HCT116 (cell line): Measurements from ENCODE around the gene NME2. TPM values are rescaled to one million over a fixed set of nuclear protein-coding genes. Genes with fewer than 3 reads are reported as not detected.

Experiments used
- ATAC-seq: fragments of 200-7000 bp; cut with Tn5 transposase; 2 replicates; pipeline ENCODE4 v1.9.1; 2020; ENCODE audit warnings: mild to moderate bottlenecking, moderate library complexity
- BruUV-seq: library from RNA; stranded (reverse); fragments of 400-500 nt; replicated peaks from 2 replicates; lab custom pipeline; 2021; lab: Mats Ljungman, UMichigan
- CTCF ChIA-PET: fragments of 300-600 bp; sonication (Branson Sonifier 250); formaldehyde crosslinking; loops from one replicate; lab custom pipeline; 2021; ENCODE audit warnings: antibody characterized with exemption; lab: Charles Lee
- POLR2A ChIA-PET: fragments of 300-600, 350-600 bp; sonication (Branson Sonifier 250); formaldehyde crosslinking; loops from one replicate; lab custom pipeline; 2021; ENCODE audit warnings: antibody characterized with exemption; lab: Charles Lee
- RAD21 ChIA-PET, 2 experiments: fragments of 300-600 bp; sonication (Branson Sonifier 250); formaldehyde crosslinking; loops; one replicate each; lab custom pipeline; 2023; ENCODE audit warnings: low total read pairs in 2 of 2; ENCODE audit not compliant: uncharacterized antibody in 2 of 2, unreplicated experiment in 2 of 2, low non-redundant PET in 1 of 2; lab: Charles Lee
- DNase-seq: peaks from one replicate; pipeline ENCODE4 v3.0.0-alpha.2; 2010; ENCODE audit warnings: low read depth, low spot score
- H2AFZ ChIP-seq: fragments of 200-600 bp; shearing (Covaris generic), sonication (generic); 2 replicates; pipeline ENCODE4 v1.6.1; 2017; ENCODE audit warnings: low read depth, mixed run types, mixed read lengths, antibody characterized with exemption, low read length; ENCODE audit not compliant: poor library complexity, severe bottlenecking
- H3K27ac ChIP-seq: 2 replicates; pipeline ENCODE4 v1.5.1; 2012; ENCODE audit warnings: low read depth, low read length
- H3K27me3 ChIP-seq: fragments of 200-600 bp; sonication (generic); 2 replicates; pipeline ENCODE4 v1.6.1; 2016; ENCODE audit warnings: mixed run types, low read length, mixed read lengths; ENCODE audit not compliant: insufficient read depth
- H3K36me3 ChIP-seq, 2 experiments: fragments of 200-500 bp in 1 of 2; fragments of 200-600 bp in 1 of 2; sonication (Bioruptor generic) in 1 of 2; sonication (generic) in 1 of 2; 2 replicates each; pipeline versions ENCODE4 v1.5.1 to v1.6.1; 2014 to 2016; ENCODE audit warnings: low read length in 2 of 2, inconsistent platforms in 1 of 2, mixed read lengths in 1 of 2, mixed run types in 1 of 2; ENCODE audit not compliant: insufficient read depth in 2 of 2, control insufficient read depth in 1 of 2
- H3K4me1 ChIP-seq, 2 experiments: fragments of 200-600 bp in 1 of 2; sonication (generic) in 1 of 2; 2 replicates each; pipeline versions ENCODE4 v1.5.1 to v1.6.1; 2012 to 2017; ENCODE audit warnings: low read length in 2 of 2, inconsistent platforms in 1 of 2, mild to moderate bottlenecking in 1 of 2, mixed read lengths in 1 of 2, mixed run types in 1 of 2, moderate library complexity in 1 of 2; ENCODE audit not compliant: insufficient read depth in 2 of 2, control insufficient read depth in 1 of 2
- H3K4me2 ChIP-seq: fragments of 200-600 bp; sonication (generic); 2 replicates; pipeline ENCODE4 v1.6.1; 2017; ENCODE audit warnings: mixed run types, low read length, mixed read lengths
- H3K4me3 ChIP-seq, 2 experiments: fragments of 200-600 bp in 1 of 2; sonication (generic) in 1 of 2; replicated peaks in 1 of 2; 2 replicates each; pipeline ENCODE4 v1.5.1; 2011 to 2016; ENCODE audit warnings: low read length in 2 of 2, control low read depth in 1 of 2, low read depth in 1 of 2, mild to moderate bottlenecking in 1 of 2, mixed read lengths in 1 of 2, mixed run types in 1 of 2
- H3K79me2 ChIP-seq: fragments of 200-600 bp; sonication (generic); 2 replicates; pipeline ENCODE4 v1.6.1; 2017; ENCODE audit warnings: mild to moderate bottlenecking, mixed run types, low read length, moderate library complexity, mixed read lengths; ENCODE audit not compliant: insufficient read depth
- H3K9ac ChIP-seq: fragments of 200-600 bp; sonication (generic); 2 replicates; pipeline ENCODE4 v1.6.1; 2016; ENCODE audit warnings: low read length, mixed read lengths
- H3K9me2 ChIP-seq: fragments of 200-600 bp; sonication (generic), shearing (Covaris generic); 2 replicates; pipeline ENCODE4 v1.6.1; 2017; ENCODE audit warnings: mixed run types, mild to moderate bottlenecking, moderate library complexity; ENCODE audit not compliant: insufficient read depth
- H3K9me3 ChIP-seq, 2 experiments: fragments of 200-500 bp in 1 of 2; fragments of 200-600 bp in 1 of 2; sonication (Bioruptor generic) in 1 of 2; sonication (generic) in 1 of 2; 2 replicates each; pipeline ENCODE4 v1.6.1; 2014 to 2017; ENCODE audit warnings: low read length in 2 of 2, mixed read lengths in 2 of 2, inconsistent platforms in 1 of 2, low read depth in 1 of 2, mild to moderate bottlenecking in 1 of 2, mixed run types in 1 of 2, moderate library complexity in 1 of 2; ENCODE audit not compliant: control insufficient read depth in 1 of 2, insufficient read depth in 1 of 2
- H4K20me1 ChIP-seq: fragments of 200-600 bp; sonication (generic), shearing (Covaris generic); 2 replicates; pipeline ENCODE4 v1.6.1; 2017; ENCODE audit warnings: mixed run types, mild to moderate bottlenecking, moderate library complexity; ENCODE audit not compliant: insufficient read depth
- CTCF ChIP-seq, 3 experiments: fragments of 200-600 bp in 1 of 3; sonication (generic) in 1 of 3; IDR thresholded peaks in 2 of 3; conservative IDR thresholded peaks in 1 of 3; 2 replicates each; pipeline ENCODE4 v1.5.1; 2012 to 2017; ENCODE audit warnings: low read depth in 2 of 3, low read length in 2 of 3, antibody characterized with exemption in 1 of 3, borderline replicate concordance in 1 of 3, control low read depth in 1 of 3, mild to moderate bottlenecking in 1 of 3, mixed read lengths in 1 of 3, mixed run types in 1 of 3, moderate library complexity in 1 of 3; ENCODE audit not compliant: insufficient read depth in 1 of 3
- EZH2 ChIP-seq: fragments of 200-600 bp; sonication (generic); IDR thresholded peaks from 2 replicates; pipeline ENCODE4 v1.6.1; 2017; ENCODE audit warnings: antibody characterized with exemption, mixed run types
- FOSL1 ChIP-seq: IDR thresholded peaks from 2 replicates; pipeline ENCODE4 v1.6.1; 2012; ENCODE audit warnings: low read depth
- ZFX ChIP-seq: fragments of 450-650 bp; IDR thresholded peaks from 2 replicates; pipeline ENCODE4 v1.6.1; 2017
- intact Hi-C: fragments of 100-400 bp; cut with micrococcal nuclease; formaldehyde crosslinking; loops from 2 replicates; pipeline ENCODE4 v1.10.0; 2022
- total RNA-seq: library from RNA; stranded (reverse); gene quantifications from one replicate; pipeline ENCODE4 v1.2.1, GENCODE V29; 2021; ENCODE audit not compliant: unreplicated experiment
- TF ChIP-seq, protein P1 (sequence below): IDR thresholded peaks from 2 replicates; pipeline ENCODE4 v1.6.1; 2012; ENCODE audit warnings: low read depth

Gene NME2
- total RNA-seq, 1 experiment from 2014 or later: 1,287 TPM

DNA sequence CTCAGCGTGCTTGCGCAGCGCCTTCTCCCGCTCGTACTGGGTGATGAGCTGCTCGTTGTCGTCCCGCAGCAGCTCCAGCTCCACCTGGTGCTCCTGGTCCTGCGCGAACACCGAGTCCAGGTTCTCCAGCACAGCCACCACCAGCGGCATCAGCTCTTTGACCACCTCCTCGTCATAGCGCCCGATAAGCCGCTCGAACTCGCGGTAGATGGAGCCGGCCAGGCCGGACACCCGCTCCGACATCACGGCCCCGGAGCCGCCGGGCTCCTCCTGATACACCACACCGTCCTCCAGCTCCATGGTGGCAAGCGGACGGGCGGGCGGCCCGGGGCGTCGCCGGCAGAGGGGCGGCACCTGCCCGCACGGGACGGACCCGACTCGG lies 45.9 kb upstream of the NME2 start:
- POLR2A ChIA-PET: interaction anchor here (0.7 to 3.5 kb wide), 16 partner anchors 9 to 338 kb away, joined by 3 to 24 read pairs (median 5); partner anchors contain the start of genes NME1, NME2 and TOB1
- Histone ChIP-seq H4K20me1 (peaks cover 17% of the 10 kb centered on the region; the same call in 1 of the 2 replicates), H3K27ac (peak overlapping the region; percentile 68), H3K4me1 (peaks cover 35 to 48% of the 10 kb centered on the region in 2 experiments), H3K4me3 (peak overlapping the region; percentile 91 to 92), H3K9me2 (no peaks in the 10 kb centered on the region), H3K36me3 (no peaks in the 10 kb centered on the region), H3K9ac (peak overlapping the region; percentile 95), H3K27me3 (no peaks in the 10 kb centered on the region), H2AFZ (no peak overlapping the region), H3K9me3 (no peaks in the 10 kb centered on the region), H3K79me2 (peaks cover 51% of the 10 kb centered on the region), H3K4me2 (peak overlapping the region; percentile 84)
- no peak for TF ChIP-seq EZH2
- no peak for TF ChIP-seq CTCF (IDR thresholded peaks at IDR 0.05 in 2 of 3, conservative IDR thresholded peaks at IDR 0.05 in 1 of 3; ENCODE audit: borderline replicate concordance in 1 of 3, insufficient read depth in 1 of 3, low read depth in 2 of 3, low read length in 2 of 3)
- TF ChIP-seq FOSL1: no peak
- TF ChIP-seq ZFX: peak; percentile 94
- TF ChIP-seq, protein P1, sequence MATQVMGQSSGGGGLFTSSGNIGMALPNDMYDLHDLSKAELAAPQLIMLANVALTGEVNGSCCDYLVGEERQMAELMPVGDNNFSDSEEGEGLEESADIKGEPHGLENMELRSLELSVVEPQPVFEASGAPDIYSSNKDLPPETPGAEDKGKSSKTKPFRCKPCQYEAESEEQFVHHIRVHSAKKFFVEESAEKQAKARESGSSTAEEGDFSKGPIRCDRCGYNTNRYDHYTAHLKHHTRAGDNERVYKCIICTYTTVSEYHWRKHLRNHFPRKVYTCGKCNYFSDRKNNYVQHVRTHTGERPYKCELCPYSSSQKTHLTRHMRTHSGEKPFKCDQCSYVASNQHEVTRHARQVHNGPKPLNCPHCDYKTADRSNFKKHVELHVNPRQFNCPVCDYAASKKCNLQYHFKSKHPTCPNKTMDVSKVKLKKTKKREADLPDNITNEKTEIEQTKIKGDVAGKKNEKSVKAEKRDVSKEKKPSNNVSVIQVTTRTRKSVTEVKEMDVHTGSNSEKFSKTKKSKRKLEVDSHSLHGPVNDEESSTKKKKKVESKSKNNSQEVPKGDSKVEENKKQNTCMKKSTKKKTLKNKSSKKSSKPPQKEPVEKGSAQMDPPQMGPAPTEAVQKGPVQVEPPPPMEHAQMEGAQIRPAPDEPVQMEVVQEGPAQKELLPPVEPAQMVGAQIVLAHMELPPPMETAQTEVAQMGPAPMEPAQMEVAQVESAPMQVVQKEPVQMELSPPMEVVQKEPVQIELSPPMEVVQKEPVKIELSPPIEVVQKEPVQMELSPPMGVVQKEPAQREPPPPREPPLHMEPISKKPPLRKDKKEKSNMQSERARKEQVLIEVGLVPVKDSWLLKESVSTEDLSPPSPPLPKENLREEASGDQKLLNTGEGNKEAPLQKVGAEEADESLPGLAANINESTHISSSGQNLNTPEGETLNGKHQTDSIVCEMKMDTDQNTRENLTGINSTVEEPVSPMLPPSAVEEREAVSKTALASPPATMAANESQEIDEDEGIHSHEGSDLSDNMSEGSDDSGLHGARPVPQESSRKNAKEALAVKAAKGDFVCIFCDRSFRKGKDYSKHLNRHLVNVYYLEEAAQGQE: no peak
- no TSS peak for BruUV-seq
- intact Hi-C loops: loop anchor here (2.0 kb wide), 1 partner anchor 254 kb away; the partner anchor contains the start of gene TOB1
- DNase-seq (no peak), ATAC-seq (peak; percentile 18)
- RAD21 ChIA-PET: interaction anchor here (0.6 to 1.7 kb wide), 3 partner anchors 14 to 33 kb away, joined by 5 to 8 read pairs (median 7); partner anchors contain the start of gene NME1 (in 2 of the 2)
- CTCF ChIA-PET: interaction anchor here (1.0 to 4.6 kb wide), 2 partner anchors 32 to 34 kb away, joined by 3 to 43 read pairs; partner anchors contain the start of gene NME1
